Psoas muscle (tissue), 8 donors: ENCODE results near the gene ZNF648. TPM values are rescaled to one million over a fixed set of nuclear protein-coding genes. Genes with fewer than 3 reads are reported as not detected.
A peak's percentile ranks its signal among the peaks of the same experiment; 100 is the strongest.

Experiments used
- ATAC-seq, 4 donors: fragments of 200-7000 bp; cut with Tn5 transposase; one replicate each; pipeline ENCODE4 v1.9.1; 2020; ENCODE audit warnings: moderate library complexity in 3 of 4, mild to moderate bottlenecking in 2 of 4
- DNase-seq, 2 donors: peaks; one replicate each; pipeline ENCODE4 v3.0.0-alpha.2; 2020
- H3K27ac ChIP-seq: fragments of 200-600 bp; one replicate; pipeline ENCODE4 v1.8.0; 2022
- H3K27me3 ChIP-seq, 3 donors: fragments of 200-600 bp in 1 of 3; one replicate each; pipeline versions ENCODE4 v1.6.1 to v1.8.0; 2013 to 2022; ENCODE audit warnings: low read length in 2 of 3, mild to moderate bottlenecking in 2 of 3, moderate library complexity in 1 of 3; ENCODE audit not compliant: insufficient read depth in 3 of 3
- H3K36me3 ChIP-seq, 2 donors: fragments of 200-600 bp in 1 of 2; one replicate each; pipeline versions ENCODE4 v1.6.1 to v1.8.0; 2013 to 2022; ENCODE audit warnings: low read depth in 1 of 2, mild to moderate bottlenecking in 1 of 2, moderate library complexity in 1 of 2; ENCODE audit not compliant: insufficient read depth in 1 of 2
- H3K4me1 ChIP-seq: fragments of 200-600 bp; one replicate; pipeline ENCODE4 v1.8.0; 2022
- H3K4me3 ChIP-seq: fragments of 200-600 bp; one replicate; pipeline ENCODE4 v1.8.0; 2022; ENCODE audit warnings: mild to moderate bottlenecking
- H3K9me3 ChIP-seq: fragments of 200-600 bp; one replicate; pipeline ENCODE4 v1.8.0; 2022
- WGBS, 3 donors: extraction: QIAGEN DNeasy Blood & Tissue Kit; methylation state at CpG; one replicate each; pipeline versions ENCODE4 v1.1.6 to v1.1.7; 2013; 5-methylcytosine and 5-hydroxymethylcytosine counted together
- intact Hi-C, 2 donors: fragments of 100-400 bp; cut with DNase I; formaldehyde crosslinking; loops; one replicate each; pipeline versions ENCODE4 v1.11.0 to v1.14.2; 2022
- polyA plus RNA-seq, 3 donors: library from polyadenylated mRNA; stranded (reverse); fragments of 200-250 nt; gene quantifications; one replicate each; pipeline ENCODE4 v1.2.3, GENCODE V29; 2013
- total RNA-seq, 4 donors: library from RNA; stranded (reverse); fragmentation: NEBNext Ultra II Directional in 2 of 4; extraction: Animal tissue kit (Norgen Biotek cat#: 25700) in 2 of 4; gene quantifications; one replicate each; pipeline versions ENCODE4 v1.2.1 to v1.2.4, GENCODE V29; 2021 to 2023
- TF ChIP-seq, protein P1 (sequence below): fragments of 200-600 bp; IDR thresholded peaks from one replicate; pipeline ENCODE4 v1.8.0; 2022; ENCODE audit warnings: antibody characterized with exemption
- donor health status: healthy with polysubstance abuse.
- donor health status: DM: no; HTN: no; CAD: no; lungs with moderate emphysema.
- donor health status: Bipolar disorder and iron deficiency.
- donor health status: healthy.
- donor health status: DM: yes; HTN: yes; CAD: no.
- donor health status: DM: no; HTN: no; CAD: no.
- donor health status: DM: no; HTN: no; CAD: no.
- donor health status: DM: yes; HTN: yes; CAD: no.

Gene ZNF648
- total and polyA plus RNA-seq, 7 donors: 0.01 to 0.06 (median 0.01) TPM; not detected in 4

DNA sequence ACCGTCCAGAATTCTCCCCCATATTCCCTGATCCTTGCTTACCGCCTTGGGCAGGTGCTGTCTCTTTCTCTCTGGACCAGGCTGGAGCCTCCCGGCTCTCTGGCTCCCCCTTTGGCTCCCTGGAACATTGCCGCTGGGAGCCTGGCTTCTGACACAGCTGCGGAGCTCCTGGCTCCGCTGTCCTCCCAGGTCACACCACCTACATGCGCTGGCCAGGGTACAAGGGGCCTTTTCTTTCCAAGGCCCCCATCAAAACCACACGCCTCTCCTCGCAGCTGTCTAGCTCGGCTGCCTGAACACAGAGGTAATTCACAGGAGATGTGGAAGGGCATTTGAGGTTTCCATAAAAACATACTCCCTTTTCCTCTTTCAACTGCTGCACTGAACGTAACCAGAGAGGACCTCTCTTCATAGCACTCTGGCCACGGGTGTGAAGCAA lies 7.5 kb upstream of the ZNF648 start:
- Histone ChIP-seq H3K4me1 (no peaks in the 10 kb centered on the region), H3K27me3 (no peaks in the 10 kb centered on the region), H3K27ac (no peak overlapping the region), H3K9me3 (peaks cover under 1% of the 10 kb centered on the region), H3K4me3 (no peak overlapping the region), H3K36me3 (no peaks in the 10 kb centered on the region)
- ATAC-seq (peak; percentile 79 to 96 (median 90)), DNase-seq (peak; percentile 51 to 77)
- TF ChIP-seq, protein P1, sequence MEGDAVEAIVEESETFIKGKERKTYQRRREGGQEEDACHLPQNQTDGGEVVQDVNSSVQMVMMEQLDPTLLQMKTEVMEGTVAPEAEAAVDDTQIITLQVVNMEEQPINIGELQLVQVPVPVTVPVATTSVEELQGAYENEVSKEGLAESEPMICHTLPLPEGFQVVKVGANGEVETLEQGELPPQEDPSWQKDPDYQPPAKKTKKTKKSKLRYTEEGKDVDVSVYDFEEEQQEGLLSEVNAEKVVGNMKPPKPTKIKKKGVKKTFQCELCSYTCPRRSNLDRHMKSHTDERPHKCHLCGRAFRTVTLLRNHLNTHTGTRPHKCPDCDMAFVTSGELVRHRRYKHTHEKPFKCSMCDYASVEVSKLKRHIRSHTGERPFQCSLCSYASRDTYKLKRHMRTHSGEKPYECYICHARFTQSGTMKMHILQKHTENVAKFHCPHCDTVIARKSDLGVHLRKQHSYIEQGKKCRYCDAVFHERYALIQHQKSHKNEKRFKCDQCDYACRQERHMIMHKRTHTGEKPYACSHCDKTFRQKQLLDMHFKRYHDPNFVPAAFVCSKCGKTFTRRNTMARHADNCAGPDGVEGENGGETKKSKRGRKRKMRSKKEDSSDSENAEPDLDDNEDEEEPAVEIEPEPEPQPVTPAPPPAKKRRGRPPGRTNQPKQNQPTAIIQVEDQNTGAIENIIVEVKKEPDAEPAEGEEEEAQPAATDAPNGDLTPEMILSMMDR: peak; percentile 67
- WGBS, 3 donors: 4 to 17% (median 6%) methylated on average over 9 to 12 of the region's 12 CpGs
- intact Hi-C loops: loop anchor here in 1 of 2 donors (10.0 kb wide), 1 partner anchor 594 kb away; no protein-coding TSS in a partner anchor

DNA sequence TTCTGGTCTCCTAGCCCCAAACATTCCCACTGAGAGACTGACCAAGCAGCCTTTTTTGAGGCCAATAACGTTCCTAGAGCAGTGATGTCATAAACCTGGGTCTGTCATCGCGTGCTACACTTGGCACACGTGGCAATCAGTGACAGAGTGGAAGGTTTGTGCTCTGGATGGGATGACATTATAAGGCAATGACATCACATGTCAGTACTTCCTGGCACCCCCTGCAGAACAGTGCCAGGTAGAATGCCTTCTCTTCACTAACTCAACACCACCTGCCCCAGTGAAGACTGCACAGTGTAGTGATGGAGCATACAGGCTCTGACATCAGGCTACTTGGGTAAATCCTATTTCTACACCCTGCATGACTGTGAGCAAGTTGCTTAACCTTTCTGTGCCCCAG lies 5.4 kb upstream of the ZNF648 start:
- intact Hi-C loops: loop anchor here in 1 of 2 donors (10.0 kb wide), 1 partner anchor 592 kb away; no protein-coding TSS in a partner anchor
- Histone ChIP-seq H3K36me3 (no peaks in the 10 kb centered on the region), H3K4me3 (no peak overlapping the region), H3K9me3 (peaks cover 6% of the 10 kb centered on the region), H3K4me1 (no peaks in the 10 kb centered on the region), H3K27me3 (no peaks in the 10 kb centered on the region), H3K27ac (no peak overlapping the region)
- ATAC-seq (no peak), DNase-seq (no peak)
- TF ChIP-seq, protein P1: no peak
- WGBS, 3 donors: 72 to 77% (median 75%) methylated on average over 4 of the region's 4 CpGs

DNA sequence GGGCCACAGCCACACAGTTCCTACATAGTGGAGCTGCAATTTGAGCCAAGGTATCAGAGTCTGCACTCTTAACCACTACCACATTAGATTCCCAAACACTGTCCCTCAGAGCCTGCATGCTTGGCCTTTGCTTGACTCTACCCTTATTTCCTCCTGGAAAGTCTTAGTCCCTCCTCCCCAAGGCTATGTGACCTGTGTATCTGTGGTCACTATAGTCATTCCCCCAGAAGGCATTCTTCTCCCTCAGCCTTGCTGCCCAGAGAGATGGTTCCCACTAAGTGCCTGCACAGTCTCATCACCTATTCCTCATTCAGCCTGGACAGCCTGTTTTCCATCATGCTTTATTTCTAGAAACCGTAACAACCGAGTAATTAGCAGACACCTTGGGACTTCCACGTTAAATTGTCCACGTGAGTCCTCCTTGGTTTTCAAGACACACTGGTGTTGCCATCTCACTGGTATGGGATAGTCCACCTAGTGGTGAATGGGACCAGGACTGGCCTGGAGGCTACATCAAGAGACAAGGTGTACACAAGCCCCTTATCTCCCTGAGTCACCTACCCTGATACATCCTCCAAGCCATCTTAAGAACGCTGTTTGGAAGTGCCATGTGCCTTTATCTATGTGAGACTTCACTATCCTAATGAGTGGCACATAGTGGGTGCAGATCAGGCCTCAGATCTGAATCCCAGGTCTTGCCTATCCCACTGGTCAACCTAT lies 3.8 kb upstream of the ZNF648 start:
- intact Hi-C loops: loop anchor here in 1 of 2 donors (10.0 kb wide), 1 partner anchor 590 kb away; no protein-coding TSS in a partner anchor

DNA sequence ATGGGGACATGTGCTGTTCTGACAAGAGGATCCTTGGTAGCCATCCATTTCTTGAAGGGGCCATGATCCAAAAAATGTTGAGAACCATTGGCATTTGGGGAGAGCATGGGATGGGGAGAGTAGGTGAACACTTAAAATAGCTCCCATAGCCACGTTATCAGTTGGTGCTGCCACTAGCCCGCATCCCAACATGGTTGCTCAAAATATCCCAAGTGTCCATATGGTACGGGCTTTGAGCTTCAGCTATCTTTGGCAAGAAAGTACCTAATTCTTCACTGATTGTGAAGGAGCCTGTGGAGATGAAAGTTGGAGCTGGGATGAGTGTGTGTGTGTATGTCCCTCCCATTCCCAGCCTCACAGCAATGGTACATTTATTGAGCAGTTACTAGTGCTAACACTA lies 3.1 kb upstream of the ZNF648 start:
- DNase-seq: no peak
- peaks cover 0 to 5% (median 0%) of the 10 kb centered on the region in 3 donors for H3K27me3 ChIP-seq
- TF ChIP-seq, protein P1: no peak
- H3K4me1 ChIP-seq: no peaks in the 10 kb centered on the region
- peaks cover 6% of the 10 kb centered on the region for H3K9me3 ChIP-seq
- 86 to 95% (median 90%) methylated on average over 3 of the region's 3 CpGs for WGBS, 3 donors
- no peak overlapping the region for H3K27ac ChIP-seq
- no peak overlapping the region for H3K4me3 ChIP-seq
- ATAC-seq: no peak
- intact Hi-C loops: loop anchor here in 1 of 2 donors (10.0 kb wide), 1 partner anchor 590 kb away; no protein-coding TSS in a partner anchor
- no peaks in the 10 kb centered on the region for H3K36me3 ChIP-seq

More for the DNA sequence above, 3.8 kb upstream of the ZNF648 start:
- TF ChIP-seq, protein P1: no peak
- H3K36me3 ChIP-seq: no peaks in the 10 kb centered on the region
- no peak overlapping the region for H3K4me3 ChIP-seq
- H3K27ac ChIP-seq: no peak overlapping the region
- DNase-seq: no peak
- no peaks in the 10 kb centered on the region for H3K4me1 ChIP-seq
- WGBS, 3 donors: 92 to 94% (median 94%) methylated on average over 5 of the region's 5 CpGs
- no peak for ATAC-seq
- H3K27me3 ChIP-seq: peaks cover 0 to 5% (median 0%) of the 10 kb centered on the region in 3 donors
- peaks cover 6% of the 10 kb centered on the region for H3K9me3 ChIP-seq
